HG03571 (cell line): Measurements from ENCODE around the gene CACNA1A.

ENCODE experiments used
- ATAC-seq: cut with Tn5 transposase; IDR thresholded peaks from one replicate; pipeline ENCODE4 v1.9.1; 2021; ENCODE audit not compliant: unreplicated experiment

Gene CACNA1A

GRCh38 chr19:13238891-13239534 is 267.3 kb downstream of the CACNA1A start:
- no peak for ATAC-seq

DNA sequence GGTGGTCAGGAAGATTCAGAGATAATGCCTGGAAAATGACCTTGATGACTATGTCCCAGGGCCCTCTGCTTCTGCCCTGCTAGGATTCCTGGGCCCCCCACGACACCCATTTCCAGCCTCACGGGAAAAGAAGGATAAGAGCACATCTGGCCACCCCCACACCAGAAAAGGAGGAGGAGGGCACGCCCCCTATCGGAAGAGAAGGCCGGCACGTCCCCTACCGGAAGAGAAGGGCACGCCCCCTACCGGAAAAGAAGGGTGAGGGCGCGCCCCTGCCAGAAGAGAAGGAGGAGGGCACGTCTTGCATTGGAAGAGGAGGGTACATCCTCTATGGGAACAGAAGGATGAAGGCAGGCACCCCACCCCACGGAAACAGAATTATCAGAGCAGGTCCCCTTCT is 271.8 kb downstream of the CACNA1A start:
- ATAC-seq: no peak

GRCh38 chr19:13231663-13232062 is 274.6 kb downstream of the CACNA1A start:
- no peak for ATAC-seq

GRCh38 chr19:13229246-13229645 is 277.0 kb downstream of the CACNA1A start:
- no peak for ATAC-seq

DNA sequence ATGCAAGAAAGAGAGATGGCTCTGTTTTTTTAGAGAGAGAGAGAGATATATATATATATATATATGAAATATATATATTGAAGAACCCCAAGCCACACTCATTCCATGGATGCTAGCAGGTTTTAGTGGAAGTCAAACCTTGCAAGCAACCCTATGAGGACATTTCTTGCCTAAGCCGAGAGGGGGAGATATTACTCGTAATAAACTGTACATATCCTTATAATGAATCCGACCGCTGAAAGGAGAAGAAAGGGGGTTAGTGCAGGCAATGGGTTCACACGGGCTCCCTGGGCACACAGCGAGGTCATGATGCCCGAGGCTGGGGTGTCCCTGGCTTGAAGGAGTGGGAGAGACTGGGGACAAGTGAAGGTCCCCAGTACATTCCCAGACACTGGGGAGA is 277.7 kb downstream of the CACNA1A start:
- no peak for ATAC-seq

- no peak for ATAC-seq
These were observed 279.3 kb downstream of the CACNA1A start for GRCh38 chr19:13226983-13227382.

GRCh38 chr19:13225973-13226865 is 280.1 kb downstream of the CACNA1A start:
- no peak for ATAC-seq

DNA sequence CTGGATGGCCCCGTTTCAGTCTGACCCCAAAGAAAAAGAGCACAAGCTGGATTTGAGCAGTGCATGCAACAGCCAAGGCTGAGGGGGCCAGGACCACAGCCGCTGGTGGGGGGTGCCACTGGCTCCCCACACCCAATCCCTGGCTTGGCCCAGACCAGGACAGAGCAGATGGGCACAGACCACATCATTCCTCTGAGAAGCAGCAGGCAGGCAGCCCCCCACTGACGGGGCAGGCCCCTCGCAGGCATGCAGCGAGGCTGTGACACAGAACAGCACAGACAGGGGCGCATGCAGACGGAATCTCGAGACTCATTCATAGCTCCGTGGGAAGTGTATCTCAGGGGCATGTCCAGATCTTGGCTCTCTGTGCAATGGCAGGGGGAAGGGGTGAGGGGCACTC is 281.2 kb downstream of the CACNA1A start:
- ATAC-seq: no peak

GRCh38 chr19:13220847-13221246 is 285.4 kb downstream of the CACNA1A start:
- ATAC-seq: no peak

- ATAC-seq: no peak
These were observed 290.5 kb downstream of the CACNA1A start for GRCh38 chr19:13215572-13216380.

- no peak for ATAC-seq
These were observed 292.1 kb downstream of the CACNA1A start for GRCh38 chr19:13214036-13214730.

DNA sequence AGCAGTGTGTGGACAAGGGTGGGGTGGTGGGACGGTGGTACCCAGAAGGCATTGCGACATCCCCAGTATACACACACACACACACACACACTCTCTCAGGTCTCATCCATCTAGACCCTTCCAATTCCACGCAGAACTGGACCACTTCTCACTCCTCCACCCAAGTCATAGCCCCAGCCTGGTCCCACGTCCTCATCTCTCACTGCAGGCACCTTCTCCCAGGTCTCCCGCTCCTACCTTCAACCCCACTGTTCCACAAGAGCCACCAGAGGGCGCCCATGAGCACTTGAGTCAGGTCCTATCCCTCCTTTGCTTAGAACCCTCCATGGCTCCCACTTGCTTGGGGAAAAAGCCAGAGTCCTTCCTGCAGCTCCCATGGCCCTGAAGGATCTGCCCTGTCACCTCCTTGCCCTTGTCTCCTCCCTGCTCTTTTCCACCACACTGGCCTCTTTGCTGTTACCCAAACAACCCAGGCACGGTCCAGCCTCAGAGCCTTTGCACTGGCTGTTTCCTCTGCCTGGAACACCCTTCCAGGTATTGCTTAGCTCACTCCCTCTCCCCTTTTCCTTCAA is 293.4 kb downstream of the CACNA1A start:
- no peak for ATAC-seq

DNA sequence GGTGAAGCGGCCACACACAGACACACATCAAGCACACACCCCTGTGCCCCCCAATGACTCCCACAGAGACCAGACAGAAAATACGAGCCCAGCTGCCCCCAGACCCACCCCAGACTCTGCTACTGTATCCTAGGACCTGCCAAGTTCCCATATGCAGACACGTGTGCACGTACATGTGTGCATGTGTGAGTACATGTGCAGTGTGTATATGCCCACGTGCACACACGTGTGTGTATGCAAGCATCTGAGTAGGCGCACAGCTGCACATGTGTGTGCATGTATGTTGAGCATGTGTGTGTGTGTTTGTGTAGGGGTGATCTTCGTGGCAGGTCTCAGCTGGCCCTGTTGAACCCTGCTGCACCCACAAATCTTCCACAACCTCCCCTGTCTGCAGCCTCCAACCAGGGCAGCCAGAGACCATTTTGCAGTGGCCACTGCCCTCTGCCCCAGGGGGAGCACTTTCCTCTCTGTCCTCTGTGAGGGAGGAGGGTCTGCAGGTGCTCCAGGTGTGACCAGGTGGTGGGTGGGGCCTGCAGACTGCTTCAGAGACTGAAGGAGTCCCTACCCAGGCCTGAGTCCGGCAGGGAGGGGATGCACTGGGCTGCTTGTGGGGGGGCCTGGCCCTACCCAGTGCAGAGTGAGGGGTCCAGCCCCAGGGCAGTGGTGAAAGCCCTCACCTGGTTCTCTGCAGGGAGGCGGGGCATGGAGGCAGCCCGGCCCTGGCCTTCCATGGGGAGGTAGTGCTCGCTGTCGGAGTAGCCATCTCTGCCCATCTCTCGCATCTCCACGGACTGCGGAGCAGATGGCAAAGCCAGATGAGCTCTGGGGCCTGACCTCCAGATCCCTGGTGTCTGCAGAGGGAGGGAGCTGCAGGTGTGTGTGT is 294.6 kb downstream of the CACNA1A start:
- ATAC-seq: no peak

GRCh38 chr19:13210941-13211340 is 295.3 kb downstream of the CACNA1A start:
- ATAC-seq: no peak

- ATAC-seq: no peak
These were observed 295.9 kb downstream of the CACNA1A start for GRCh38 chr19:13210339-13210775.

DNA sequence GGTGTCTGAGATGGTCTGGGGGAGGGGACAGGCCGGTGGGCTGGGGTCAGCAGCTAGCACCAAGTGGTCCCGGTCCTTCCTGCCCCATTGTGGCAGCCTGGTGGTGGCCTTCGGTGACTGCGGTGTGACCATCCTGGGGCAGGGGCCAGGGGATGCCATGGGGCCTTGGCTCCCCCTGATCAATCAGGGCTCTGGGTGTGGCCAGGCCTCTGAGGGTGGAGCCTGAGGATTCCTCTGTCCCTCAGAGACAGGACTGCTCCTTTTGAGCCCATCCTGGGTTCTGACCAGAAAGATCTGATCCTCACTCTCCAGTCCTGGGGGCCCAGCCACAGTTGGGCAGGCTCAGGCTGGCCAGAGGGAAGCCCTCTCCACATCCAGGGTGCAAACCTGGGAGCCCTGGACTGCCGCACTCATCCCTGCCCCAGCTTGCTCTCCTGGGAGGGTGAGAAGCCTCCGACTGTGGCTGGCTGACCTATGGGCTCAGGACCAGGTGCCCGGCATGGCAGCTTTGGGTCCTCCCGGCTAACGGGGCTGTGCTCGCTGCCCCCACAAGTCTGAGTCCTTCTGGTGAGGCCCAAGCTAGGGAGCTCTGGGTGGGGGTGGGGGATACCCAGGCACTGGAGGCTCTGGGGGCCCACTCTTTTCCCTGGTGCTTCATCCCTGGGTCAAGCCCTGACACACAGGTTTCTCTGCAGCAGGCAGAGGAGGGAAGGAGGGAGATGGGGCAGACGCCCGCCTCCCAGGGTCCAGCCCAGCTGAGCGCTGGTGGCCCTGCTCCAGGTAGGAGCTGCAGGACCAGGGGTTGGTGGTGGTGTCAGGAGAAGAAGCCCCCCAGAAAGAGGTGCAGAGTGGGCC is 296.6 kb downstream of the CACNA1A start:
- no peak for ATAC-seq

DNA sequence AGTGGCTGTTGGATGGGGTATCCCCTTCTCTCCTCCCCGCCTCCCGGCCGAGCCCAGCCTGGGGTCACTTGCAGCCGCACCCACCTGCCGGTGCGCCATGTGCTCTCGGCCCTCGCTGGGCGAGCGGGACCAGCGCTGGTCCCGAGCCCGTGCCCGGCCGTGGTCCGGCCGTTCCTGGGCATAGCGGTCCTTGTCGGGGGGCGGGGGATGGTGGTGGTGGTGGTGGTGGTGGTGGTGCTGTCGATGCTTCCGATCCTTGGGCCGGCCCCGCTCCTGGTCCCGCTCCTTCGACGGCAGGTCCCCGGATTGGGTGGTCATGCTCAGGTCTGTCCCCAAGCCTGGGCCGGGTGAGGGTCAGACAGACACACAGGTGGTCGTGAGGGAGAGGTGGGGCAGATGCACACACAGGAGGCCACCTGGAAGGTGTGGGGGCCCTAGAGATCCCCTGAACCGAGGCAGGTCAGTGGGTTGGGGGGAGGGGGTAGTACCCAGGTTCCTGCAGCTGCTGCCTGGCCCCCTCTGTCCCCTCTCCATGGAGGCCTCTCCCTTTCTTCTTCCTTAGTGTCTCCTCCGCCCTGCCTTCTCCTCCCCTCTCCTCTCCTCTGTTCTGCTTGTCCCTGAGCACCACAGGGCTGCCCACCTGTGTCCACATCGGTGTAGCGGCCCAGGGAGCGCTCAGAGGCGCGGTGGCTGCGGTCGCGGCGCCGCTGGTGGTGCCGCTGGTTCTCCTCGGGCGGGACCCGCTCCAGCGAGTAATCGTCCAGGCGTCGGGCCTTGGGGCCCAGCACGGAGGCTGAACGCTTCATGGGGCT is 297.4 kb downstream of the CACNA1A start:
- ATAC-seq: peak; percentile 22
